SK-N-SH treated with all-trans-retinoic acid at 6 μM for 48 hours (cell line): ENCODE results near the gene UBL3.

ENCODE experiments used
- ARNTL ChIP-seq: fragments of 450-650 bp; formaldehyde crosslinking; IDR thresholded peaks from 2 replicates; pipeline ENCODE4 v1.5.0; 2020; ENCODE audit warnings: low read depth, mild to moderate bottlenecking, moderate library complexity, borderline replicate concordance
- PATZ1 ChIP-seq: fragments of 250-450 bp; sonication (Bioruptor Pico); IDR thresholded peaks from 2 replicates; pipeline ENCODE4 v1.8.0; 2020; ENCODE audit warnings: mild to moderate bottlenecking, moderate library complexity, borderline replicate concordance
- POU6F1 ChIP-seq: fragments of 250-450 bp; sonication (Bioruptor Pico); IDR thresholded peaks from 2 replicates; pipeline ENCODE4 v1.8.0; 2021; ENCODE audit warnings: low read depth, mild to moderate bottlenecking, moderate library complexity, borderline replicate concordance
- RARB ChIP-seq: fragments of 250-450 bp; sonication (Bioruptor Pico); IDR thresholded peaks from 2 replicates; pipeline ENCODE4 v1.8.0; 2021; ENCODE audit warnings: mild to moderate bottlenecking, moderate library complexity
- TCF4 ChIP-seq: fragments of 250-450 bp; sonication (Bioruptor Pico); IDR thresholded peaks from 2 replicates; pipeline ENCODE4 v1.8.0; 2021; ENCODE audit warnings: mild to moderate bottlenecking, moderate library complexity, borderline replicate concordance
- TSHZ2 ChIP-seq: fragments of 250-450 bp; sonication (Bioruptor Pico); IDR thresholded peaks from 2 replicates; pipeline ENCODE4 v1.5.0; 2020; ENCODE audit warnings: mild to moderate bottlenecking, moderate library complexity
- ZC3H10 ChIP-seq: fragments of 250-450 bp; sonication (Bioruptor Pico); IDR thresholded peaks from 2 replicates; pipeline ENCODE4 v1.5.1; 2021; ENCODE audit warnings: mild to moderate bottlenecking, moderate library complexity

GRCh38 chr13:29756506-29756905 lies 93.9 kb downstream of the UBL3 start:
- no peak for TF ChIP-seq TCF4 (CRISPR knock-in tag)
- no peak for TF ChIP-seq ARNTL (CRISPR knock-in tag)
- no peak for TF ChIP-seq PATZ1
- TF ChIP-seq RARB (CRISPR knock-in tag) = no peak
- no peak for TF ChIP-seq ZC3H10
- no peak for TF ChIP-seq POU6F1
- TF ChIP-seq TSHZ2 (CRISPR knock-in tag) = no peak
